Measurements from ENCODE around the gene TRAK1.

The TRAK1 gene

DNA sequence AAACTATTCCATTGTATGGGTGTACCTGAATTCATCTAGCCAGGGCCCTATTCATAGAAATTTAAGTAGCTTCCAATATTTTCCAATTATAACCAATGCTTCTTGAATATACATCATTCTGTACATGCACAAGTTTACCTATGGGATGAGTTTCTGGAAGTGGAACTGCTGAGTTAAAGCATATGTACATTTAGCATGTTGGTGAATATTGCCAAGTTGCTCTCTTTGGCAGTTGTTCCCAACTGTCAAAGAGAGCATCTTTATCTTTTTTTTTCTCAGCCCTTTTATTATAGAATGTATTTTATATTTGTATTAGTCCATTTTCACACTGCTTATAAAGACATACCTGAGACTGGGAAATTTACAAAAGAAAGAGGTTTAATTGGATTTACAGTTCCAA is 183.1 kb downstream of the TRAK1 start:
- no peak for DNase-seq (ENCODE audit: low read depth, low spot score)

GRCh38 chr3:42275217-42275616 is 184.1 kb downstream of the TRAK1 start:
- no peak for DNase-seq (ENCODE audit: low read depth, low spot score)
